ENCODE results near the gene SLC39A11. TPM values are rescaled to one million over a fixed set of nuclear protein-coding genes. Genes with fewer than 3 reads are reported as not detected.

SLC39A11 gene
- total and polyA plus RNA-seq, 8 donors = 13.6 to 49.0 (median 17.5) TPM

DNA sequence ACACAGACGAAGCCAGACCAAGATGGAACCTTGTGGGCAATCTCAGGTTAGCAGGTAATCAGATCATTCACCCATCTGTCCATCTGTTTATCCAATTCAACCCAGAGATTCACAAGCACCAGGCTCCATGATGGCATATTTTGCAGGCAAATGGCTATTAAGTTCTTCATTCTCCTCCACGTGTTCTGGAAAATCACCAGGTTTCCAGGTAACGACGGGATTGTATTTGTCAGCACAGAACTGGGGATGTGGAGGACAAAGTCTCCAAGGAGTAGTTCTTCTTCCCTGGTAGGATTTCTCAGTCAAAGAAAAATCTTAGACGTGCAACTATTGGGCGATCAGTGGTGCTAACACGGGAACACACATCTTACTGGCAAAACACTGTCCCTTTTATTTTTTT is 368.8 kb downstream of the SLC39A11 start:
- no peak for ATAC-seq
- H3K4me3 ChIP-seq = no peak overlapping the region
- intact Hi-C loops (cut with DNase I) = loop anchor here in 1 of 2 donors (10.0 kb wide), 2 partner anchors 159 to 431 kb away; no protein-coding TSS in a partner anchor
- H3K27ac ChIP-seq = no peak overlapping the region
- H3K4me1 ChIP-seq = peaks cover 4 to 23% of the 10 kb centered on the region in 2 donors
- no peaks in the 10 kb centered on the region for H3K9me3 ChIP-seq
- no peaks in the 10 kb centered on the region for H3K27me3 ChIP-seq
- no peaks in the 10 kb centered on the region for H3K36me3 ChIP-seq
- TF ChIP-seq, protein P1, sequence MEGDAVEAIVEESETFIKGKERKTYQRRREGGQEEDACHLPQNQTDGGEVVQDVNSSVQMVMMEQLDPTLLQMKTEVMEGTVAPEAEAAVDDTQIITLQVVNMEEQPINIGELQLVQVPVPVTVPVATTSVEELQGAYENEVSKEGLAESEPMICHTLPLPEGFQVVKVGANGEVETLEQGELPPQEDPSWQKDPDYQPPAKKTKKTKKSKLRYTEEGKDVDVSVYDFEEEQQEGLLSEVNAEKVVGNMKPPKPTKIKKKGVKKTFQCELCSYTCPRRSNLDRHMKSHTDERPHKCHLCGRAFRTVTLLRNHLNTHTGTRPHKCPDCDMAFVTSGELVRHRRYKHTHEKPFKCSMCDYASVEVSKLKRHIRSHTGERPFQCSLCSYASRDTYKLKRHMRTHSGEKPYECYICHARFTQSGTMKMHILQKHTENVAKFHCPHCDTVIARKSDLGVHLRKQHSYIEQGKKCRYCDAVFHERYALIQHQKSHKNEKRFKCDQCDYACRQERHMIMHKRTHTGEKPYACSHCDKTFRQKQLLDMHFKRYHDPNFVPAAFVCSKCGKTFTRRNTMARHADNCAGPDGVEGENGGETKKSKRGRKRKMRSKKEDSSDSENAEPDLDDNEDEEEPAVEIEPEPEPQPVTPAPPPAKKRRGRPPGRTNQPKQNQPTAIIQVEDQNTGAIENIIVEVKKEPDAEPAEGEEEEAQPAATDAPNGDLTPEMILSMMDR (IDR thresholded peaks at IDR 0.05) = no peak
- no peak for DNase-seq

DNA sequence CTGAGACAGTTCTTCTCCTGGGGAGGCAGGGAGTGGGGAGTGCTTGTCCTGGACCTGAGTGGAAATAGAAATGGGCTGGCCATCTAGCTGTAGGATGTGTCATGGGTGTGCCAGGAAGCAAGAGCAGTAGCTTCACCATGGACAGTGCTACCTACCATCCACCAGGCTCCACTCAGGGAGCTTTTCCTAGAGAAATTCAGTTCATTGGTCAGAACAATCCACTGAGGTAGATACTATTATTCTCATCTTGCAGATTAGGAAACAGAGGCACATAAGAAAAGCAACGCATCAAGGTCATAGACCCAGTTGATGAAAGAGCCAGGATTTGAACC is 372.0 kb downstream of the SLC39A11 start:
- no peak for DNase-seq
- no peaks in the 10 kb centered on the region for H3K36me3 ChIP-seq
- H3K4me1 ChIP-seq = peaks cover 0 to 13% of the 10 kb centered on the region in 2 donors
- no peak overlapping the region for H3K27ac ChIP-seq
- intact Hi-C loops (cut with DNase I) = loop anchor here in 1 of 2 donors (10.0 kb wide), 2 partner anchors 156 to 434 kb away; no protein-coding TSS in a partner anchor
- TF ChIP-seq, protein P1 (IDR thresholded peaks at IDR 0.05) = no peak
- no peaks in the 10 kb centered on the region for H3K9me3 ChIP-seq
- no peaks in the 10 kb centered on the region for H3K27me3 ChIP-seq
- no peak for ATAC-seq
- H3K4me3 ChIP-seq = no peak overlapping the region

DNA sequence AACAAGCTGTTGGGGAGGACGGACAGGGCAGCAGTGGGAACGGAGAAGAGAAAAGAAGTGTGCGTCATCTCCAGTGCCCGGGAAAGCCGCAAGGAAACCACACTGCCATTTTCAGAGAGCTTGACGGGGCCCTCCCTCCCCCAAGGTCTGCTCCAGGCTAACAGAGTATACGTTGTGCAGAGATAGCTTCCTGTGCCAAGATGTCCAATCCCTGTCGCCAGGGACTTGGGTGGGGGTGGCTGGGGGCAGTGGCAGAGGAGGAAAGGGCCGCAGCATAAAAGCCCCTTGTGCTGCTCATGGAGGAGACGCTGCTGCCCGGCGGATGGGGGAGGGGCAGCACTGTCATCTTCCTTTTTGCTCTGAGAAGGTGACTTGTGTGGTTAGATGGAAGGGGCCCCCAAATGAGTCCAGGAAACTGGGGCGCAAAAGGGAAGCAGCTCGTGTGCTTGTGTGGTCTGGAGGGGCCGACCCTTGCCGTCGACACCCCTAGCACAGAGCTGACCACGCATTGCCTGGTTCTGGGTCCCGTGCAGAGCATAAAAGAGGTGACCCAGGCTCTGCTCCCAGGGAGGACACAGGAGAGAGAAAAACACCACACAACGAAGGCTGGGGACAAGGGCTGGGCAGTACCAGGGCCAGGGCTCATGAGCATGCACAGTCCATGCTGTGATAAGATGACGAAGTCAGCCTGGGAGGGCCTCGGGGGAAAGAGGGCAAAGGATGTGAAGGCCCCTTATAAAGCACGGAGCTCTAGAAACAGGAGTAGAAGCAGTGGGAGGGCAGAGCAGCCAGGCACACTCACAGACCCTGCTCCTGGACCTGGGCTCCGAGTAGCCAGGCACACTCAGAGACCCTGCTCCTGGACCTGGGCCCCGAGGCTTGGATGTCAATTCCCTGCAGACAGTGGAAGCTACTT is 372.7 kb downstream of the SLC39A11 start:
- TF ChIP-seq, protein P1 (IDR thresholded peaks at IDR 0.05) = no peak
- Histone ChIP-seq H3K36me3 (no peaks in the 10 kb centered on the region), H3K4me3 (no peak overlapping the region), H3K9me3 (no peaks in the 10 kb centered on the region), H3K27ac (peak overlapping the region in 1 of 2 donors; percentile 7), H3K27me3 (no peaks in the 10 kb centered on the region), H3K4me1 (peaks cover 0 to 13% of the 10 kb centered on the region in 2 donors)
- intact Hi-C loops (cut with DNase I) = loop anchor here in 1 of 2 donors (10.0 kb wide), 2 partner anchors 155 to 435 kb away; no protein-coding TSS in a partner anchor
- ATAC-seq (peak; percentile 37), DNase-seq (no peak)

DNA sequence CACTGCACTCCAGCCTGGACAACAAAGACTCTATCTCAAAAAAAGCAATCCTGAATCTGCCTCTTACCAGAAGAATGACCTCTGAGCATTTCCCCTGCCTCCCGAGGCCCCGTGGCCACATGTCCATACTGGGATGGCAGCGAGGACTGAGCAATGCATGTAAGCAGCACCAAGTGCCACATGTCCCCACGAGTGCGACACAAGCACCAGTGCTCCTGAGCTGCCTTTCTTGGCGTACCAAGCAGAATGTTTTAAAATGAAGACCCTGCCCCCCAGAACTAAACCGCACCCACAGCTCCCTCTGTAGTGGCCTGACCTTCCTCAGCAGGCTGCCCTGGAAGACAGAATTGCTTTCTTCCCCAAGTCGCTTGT is 373.3 kb downstream of the SLC39A11 start:
- ATAC-seq (no peak), DNase-seq (no peak)
- Histone ChIP-seq H3K4me1 (peaks cover 0 to 13% of the 10 kb centered on the region in 2 donors), H3K4me3 (no peak overlapping the region), H3K27me3 (no peaks in the 10 kb centered on the region), H3K36me3 (no peaks in the 10 kb centered on the region), H3K27ac (peak overlapping the region in 1 of 2 donors; percentile 7), H3K9me3 (no peaks in the 10 kb centered on the region)
- TF ChIP-seq, protein P1 (IDR thresholded peaks at IDR 0.05) = no peak
- intact Hi-C loops (cut with DNase I) = no loop called here

DNA sequence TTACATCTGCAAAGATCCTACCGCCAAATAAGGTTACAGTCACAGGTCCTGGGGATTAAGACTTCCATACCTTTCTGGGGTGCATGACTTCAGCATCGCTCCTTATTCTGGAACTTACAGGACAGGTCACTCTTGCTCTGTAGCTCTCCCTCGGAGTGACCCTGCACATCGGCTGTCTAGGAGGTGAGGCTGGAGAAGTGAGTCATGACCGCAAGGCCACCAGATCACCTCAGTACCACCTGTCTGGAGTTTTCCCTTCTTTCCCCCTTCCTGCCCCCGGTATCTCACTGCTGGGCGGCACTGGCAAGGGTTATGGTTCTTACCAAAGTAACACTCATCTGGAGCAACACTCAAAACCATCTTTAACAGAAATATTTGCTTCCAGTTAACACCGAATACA is 374.8 kb downstream of the SLC39A11 start:
- H3K36me3 ChIP-seq = no peaks in the 10 kb centered on the region
- H3K4me3 ChIP-seq = no peak overlapping the region
- intact Hi-C loops (cut with DNase I) = no loop called here
- DNase-seq (no peak), ATAC-seq (no peak)
- H3K4me1 ChIP-seq = peaks cover 0 to 13% of the 10 kb centered on the region in 2 donors
- no peaks in the 10 kb centered on the region for H3K27me3 ChIP-seq
- TF ChIP-seq, protein P1 (IDR thresholded peaks at IDR 0.05) = no peak
- no peaks in the 10 kb centered on the region for H3K9me3 ChIP-seq
- H3K27ac ChIP-seq = no peak overlapping the region
